Hepatocyte (in vitro differentiated cells): ENCODE measurements around the gene CHD5. TPM values are rescaled to one million over a fixed set of nuclear protein-coding genes. Genes with fewer than 3 reads are reported as not detected.

ENCODE experiments used
- DNase-seq: peaks from one replicate; pipeline ENCODE4 v3.0.0-alpha.2; 2016; ENCODE audit warnings: low spot score
- H2AFZ ChIP-seq: fragments of 200-600 bp; sonication (generic); 2 replicates; pipeline ENCODE4 v1.6.0; 2016; ENCODE audit warnings: antibody characterized with exemption, mild to moderate bottlenecking
- H3K27ac ChIP-seq: fragments of 200-600 bp; sonication (generic); 2 replicates; pipeline ENCODE4 v1.5.1; 2016; ENCODE audit warnings: mild to moderate bottlenecking
- H3K27me3 ChIP-seq: fragments of 200-600 bp; sonication (generic); 2 replicates; pipeline ENCODE4 v1.6.1; 2016
- H3K36me3 ChIP-seq: fragments of 200-600 bp; sonication (generic); replicated peaks from 2 replicates; pipeline ENCODE4 v1.5.1; 2016; ENCODE audit warnings: low read depth; ENCODE audit not compliant: insufficient read depth
- H3K4me1 ChIP-seq: fragments of 200-600 bp; sonication (generic); 2 replicates; pipeline ENCODE4 v1.5.1; 2016; ENCODE audit warnings: mild to moderate bottlenecking, moderate library complexity; ENCODE audit not compliant: insufficient read depth
- H3K4me2 ChIP-seq: fragments of 200-600 bp; sonication (generic); 2 replicates; pipeline ENCODE4 v1.6.0; 2016
- H3K4me3 ChIP-seq: fragments of 200-600 bp; sonication (generic); 2 replicates; pipeline ENCODE4 v1.5.1; 2016; ENCODE audit warnings: mild to moderate bottlenecking
- H3K79me2 ChIP-seq: fragments of 200-600 bp; sonication (generic); 2 replicates; pipeline ENCODE4 v1.6.0; 2017; ENCODE audit warnings: mild to moderate bottlenecking
- H3K9me2 ChIP-seq: fragments of 200-600 bp; sonication (generic); replicated peaks from 2 replicates; pipeline ENCODE4 v1.6.0; 2017; ENCODE audit warnings: mild to moderate bottlenecking; ENCODE audit not compliant: insufficient read depth
- H3K9me3 ChIP-seq: fragments of 200-600 bp; sonication (generic); 2 replicates; pipeline ENCODE4 v1.5.1; 2016; ENCODE audit warnings: low read depth, mild to moderate bottlenecking
- H4K20me1 ChIP-seq: fragments of 200-600 bp; sonication (generic); 2 replicates; pipeline ENCODE4 v1.6.0; 2016; ENCODE audit warnings: mild to moderate bottlenecking; ENCODE audit not compliant: insufficient read depth, poor library complexity, severe bottlenecking
- EZH2 ChIP-seq: fragments of 200-600 bp; sonication (generic); IDR thresholded peaks from 2 replicates; pipeline ENCODE4 v1.6.1; 2016; ENCODE audit warnings: antibody characterized with exemption, mild to moderate bottlenecking, borderline replicate concordance
- EZH2phosphoT487 ChIP-seq: fragments of 200-600 bp; sonication (generic); IDR thresholded peaks from one replicate; pipeline ENCODE4 v1.6.1; 2018; ENCODE audit warnings: antibody characterized with exemption, mild to moderate bottlenecking, low read depth, moderate library complexity; ENCODE audit not compliant: unreplicated experiment, severe bottlenecking
- WGBS: methylation state at CpG from one replicate; pipeline ENCODE4 v1.1.6; 2016; ENCODE audit warnings: low lambda C conversion rate; ENCODE audit errors: missing lambda C conversion rate; 5-methylcytosine and 5-hydroxymethylcytosine counted together
- polyA plus RNA-seq: library from polyadenylated mRNA; unstranded; fragments of >200 nt; fragmentation: Nextera tagmentation; extraction: Ambion mirVana; gene quantifications from 2 replicates; pipeline ENCODE4 v1.2.1, GENCODE V29; 2016
- total RNA-seq: library from RNA; depleted of rRNA; stranded (reverse); fragments of >200 nt; gene quantifications from 2 replicates; pipeline ENCODE4 v1.2.3, GENCODE V29; 2014
- TF ChIP-seq, protein P1 (sequence below): fragments of 200-600 bp; sonication (generic); IDR thresholded peaks from 2 replicates; pipeline ENCODE4 v1.5.1; 2016; ENCODE audit warnings: antibody characterized with exemption, mild to moderate bottlenecking; ENCODE audit not compliant: poor library complexity

The CHD5 gene
- total and polyA plus RNA-seq, 2 experiments from 2014 or later = 0.13 TPM; not detected in 1

DNA sequence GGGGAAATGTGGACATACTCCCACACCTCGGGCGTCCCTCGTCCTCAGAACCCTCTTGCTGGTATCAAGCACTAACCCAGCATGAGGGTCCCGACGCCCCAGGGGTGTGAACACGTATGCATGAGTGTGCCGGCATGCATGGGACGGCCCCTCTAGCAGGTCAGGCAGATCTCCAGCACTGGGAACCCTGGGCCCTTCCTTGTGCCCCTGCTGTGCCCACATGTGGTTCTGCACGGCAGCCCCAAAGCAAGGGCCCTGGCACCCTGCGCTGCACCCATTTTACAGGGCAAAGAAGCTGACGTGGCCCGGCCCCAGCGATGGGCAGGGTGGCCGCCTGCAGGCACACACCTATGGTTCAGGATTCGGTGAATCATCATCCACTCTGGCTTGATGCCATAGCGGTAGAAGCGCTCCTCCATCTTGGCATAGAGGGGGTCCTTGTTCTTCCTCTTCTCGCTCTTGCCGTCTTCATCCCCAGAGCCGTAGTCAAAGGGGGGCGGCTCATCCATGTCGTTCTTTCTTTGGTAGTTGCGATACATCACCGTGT lies 34.2 kb downstream of the CHD5 start:
- Histone ChIP-seq H3K36me3 (no peaks in the 10 kb centered on the region), H3K79me2 (no peaks in the 10 kb centered on the region), H4K20me1 (no peaks in the 10 kb centered on the region), H2AFZ (no peak overlapping the region), H3K27me3 (peaks cover 17% of the 10 kb centered on the region), H3K4me3 (no peak overlapping the region), H3K27ac (no peak overlapping the region), H3K4me1 (peaks cover 3% of the 10 kb centered on the region), H3K4me2 (no peak overlapping the region), H3K9me3 (no peaks in the 10 kb centered on the region), H3K9me2 (no peaks in the 10 kb centered on the region)
- TF ChIP-seq, protein P1, sequence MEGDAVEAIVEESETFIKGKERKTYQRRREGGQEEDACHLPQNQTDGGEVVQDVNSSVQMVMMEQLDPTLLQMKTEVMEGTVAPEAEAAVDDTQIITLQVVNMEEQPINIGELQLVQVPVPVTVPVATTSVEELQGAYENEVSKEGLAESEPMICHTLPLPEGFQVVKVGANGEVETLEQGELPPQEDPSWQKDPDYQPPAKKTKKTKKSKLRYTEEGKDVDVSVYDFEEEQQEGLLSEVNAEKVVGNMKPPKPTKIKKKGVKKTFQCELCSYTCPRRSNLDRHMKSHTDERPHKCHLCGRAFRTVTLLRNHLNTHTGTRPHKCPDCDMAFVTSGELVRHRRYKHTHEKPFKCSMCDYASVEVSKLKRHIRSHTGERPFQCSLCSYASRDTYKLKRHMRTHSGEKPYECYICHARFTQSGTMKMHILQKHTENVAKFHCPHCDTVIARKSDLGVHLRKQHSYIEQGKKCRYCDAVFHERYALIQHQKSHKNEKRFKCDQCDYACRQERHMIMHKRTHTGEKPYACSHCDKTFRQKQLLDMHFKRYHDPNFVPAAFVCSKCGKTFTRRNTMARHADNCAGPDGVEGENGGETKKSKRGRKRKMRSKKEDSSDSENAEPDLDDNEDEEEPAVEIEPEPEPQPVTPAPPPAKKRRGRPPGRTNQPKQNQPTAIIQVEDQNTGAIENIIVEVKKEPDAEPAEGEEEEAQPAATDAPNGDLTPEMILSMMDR = no peak
- no peak for TF ChIP-seq EZH2
- no peak for TF ChIP-seq EZH2phosphoT487
- no peak for DNase-seq
- WGBS = 94% methylated on average over 24 of the region's 24 CpGs

DNA sequence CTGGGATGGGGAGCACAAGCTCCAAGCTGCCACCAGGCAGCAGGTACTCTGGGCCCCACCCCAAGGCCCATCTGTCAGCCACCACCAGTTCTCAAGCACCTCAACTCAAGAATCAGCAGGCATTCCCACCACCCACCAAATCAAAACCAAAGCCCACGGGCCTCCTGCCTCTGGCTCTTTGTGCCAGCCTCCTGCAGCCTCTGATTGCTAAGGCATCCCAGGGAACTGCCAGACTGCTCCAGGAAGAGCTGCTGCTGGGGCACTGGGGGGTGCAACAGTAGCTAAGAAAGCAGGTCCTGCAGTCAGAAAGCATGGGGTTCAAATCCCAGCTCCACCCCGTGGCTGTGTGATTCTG lies 34.7 kb downstream of the CHD5 start:
- Histone ChIP-seq H3K27me3 (peaks cover 17% of the 10 kb centered on the region), H3K9me3 (no peaks in the 10 kb centered on the region), H3K36me3 (no peaks in the 10 kb centered on the region), H2AFZ (no peak overlapping the region), H3K9me2 (no peaks in the 10 kb centered on the region), H3K79me2 (no peaks in the 10 kb centered on the region), H3K27ac (no peak overlapping the region), H3K4me1 (peaks cover 3% of the 10 kb centered on the region), H4K20me1 (no peaks in the 10 kb centered on the region), H3K4me2 (no peak overlapping the region), H3K4me3 (no peak overlapping the region)
- no peak for DNase-seq
- WGBS = 75% methylated on average over 2 of the region's 2 CpGs
- TF ChIP-seq EZH2 (no peak), EZH2phosphoT487 (no peak)
- TF ChIP-seq, protein P1 = no peak

DNA sequence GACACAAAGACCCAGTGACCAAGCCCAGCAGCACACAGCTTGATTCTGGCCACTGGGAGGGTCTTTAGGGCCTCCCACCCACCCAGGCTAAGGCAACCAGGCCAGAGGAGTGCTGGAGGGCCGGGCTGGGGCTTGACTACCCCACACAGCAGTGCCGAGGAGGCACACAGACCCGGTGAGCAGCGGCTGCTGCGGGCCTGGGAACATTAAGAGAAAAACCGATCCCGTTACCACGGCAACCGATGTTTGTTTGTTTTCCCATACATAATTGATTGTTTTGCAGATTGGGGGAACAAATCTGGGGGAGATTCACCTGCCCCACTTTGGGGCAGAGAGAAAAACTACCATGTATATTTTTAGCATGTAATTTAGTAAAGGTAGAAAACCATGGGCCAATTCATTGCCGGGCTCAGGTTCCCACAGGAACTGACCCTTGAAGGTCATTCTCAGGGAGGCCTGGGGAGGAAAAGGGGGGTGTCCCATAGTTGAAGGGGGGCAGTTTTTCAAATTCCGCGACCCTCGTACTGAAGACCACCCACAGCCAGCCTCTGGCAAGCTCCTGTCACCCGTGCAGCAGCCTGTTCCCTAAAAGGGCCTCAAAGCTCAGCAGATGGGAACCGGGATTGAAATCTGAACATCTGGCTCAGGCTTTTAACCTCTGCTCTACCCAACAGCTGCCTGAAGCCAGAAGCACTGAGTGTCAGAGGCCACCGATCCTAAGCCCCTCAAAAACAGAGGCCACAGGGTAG lies 35.3 kb downstream of the CHD5 start:
- Histone ChIP-seq H3K27me3 (peaks cover 17% of the 10 kb centered on the region), H3K4me3 (no peak overlapping the region), H3K4me1 (peaks cover 3% of the 10 kb centered on the region), H3K36me3 (no peaks in the 10 kb centered on the region), H2AFZ (no peak overlapping the region), H4K20me1 (no peaks in the 10 kb centered on the region), H3K79me2 (no peaks in the 10 kb centered on the region), H3K9me3 (no peaks in the 10 kb centered on the region), H3K9me2 (no peaks in the 10 kb centered on the region), H3K27ac (no peak overlapping the region), H3K4me2 (no peak overlapping the region)
- TF ChIP-seq EZH2 (no peak), EZH2phosphoT487 (no peak)
- TF ChIP-seq, protein P1 = no peak
- no peak for DNase-seq
- 57% methylated on average over 15 of the region's 16 CpGs for WGBS
